GM18867 (cell line): Measurements from ENCODE around the gene IFITM2.
"Not testable (repeated sequence)": the region's sequence is repeated elsewhere in the genome, so short reads cannot be mapped to it uniquely, and the experiment has no call there.

Experiments
- ATAC-seq: cut with Tn5 transposase; IDR thresholded peaks from one replicate; pipeline ENCODE4 v1.9.1; 2021; ENCODE audit warnings: mild to moderate bottlenecking, moderate library complexity; ENCODE audit not compliant: unreplicated experiment

The IFITM2 gene

GRCh38 chr11:281486-282161, 26.0 kb upstream of the IFITM2 start:
- ATAC-seq = no peak

- no peak for ATAC-seq
These were observed 25.4 kb upstream of the IFITM2 start for GRCh38 chr11:282171-282570.

DNA sequence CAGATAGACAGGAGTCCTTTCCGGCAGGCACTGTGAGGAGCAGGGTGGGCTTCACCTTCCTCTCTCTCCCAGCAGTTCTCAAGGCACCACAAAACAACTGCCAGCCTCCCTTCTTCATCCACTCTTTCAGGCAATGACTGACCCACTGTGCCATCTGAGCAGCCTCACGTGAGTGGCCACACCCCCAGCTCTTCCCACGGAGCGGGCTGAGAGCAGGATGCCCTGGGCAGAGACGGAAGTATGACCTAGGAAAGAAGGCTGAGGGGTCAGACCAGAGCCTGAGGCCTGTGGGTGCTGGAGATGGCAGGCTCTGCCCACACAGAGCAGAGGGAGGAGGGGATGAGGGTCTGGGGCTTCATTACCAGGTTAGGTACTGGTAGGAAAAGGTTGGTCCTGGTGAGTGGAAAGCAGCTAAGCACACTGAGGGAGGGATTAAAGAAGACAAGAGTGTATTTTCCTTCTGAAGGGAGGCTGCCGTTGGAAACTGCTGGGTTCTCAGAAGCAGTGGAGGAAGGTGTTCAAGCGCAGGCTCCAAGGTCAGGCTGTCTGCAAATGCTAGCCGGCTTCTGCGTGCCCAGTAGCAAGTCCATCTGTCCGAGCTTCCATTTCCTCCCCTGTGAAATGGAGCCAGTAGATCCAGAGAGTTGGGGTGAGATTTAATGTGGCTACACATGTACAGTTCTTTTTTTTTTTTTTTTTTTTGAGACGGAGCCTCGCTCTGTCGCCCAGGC, 24.8 kb upstream of the IFITM2 start:
- no peak for ATAC-seq

GRCh38 chr11:283405-284104, 24.1 kb upstream of the IFITM2 start:
- no peak for ATAC-seq

DNA sequence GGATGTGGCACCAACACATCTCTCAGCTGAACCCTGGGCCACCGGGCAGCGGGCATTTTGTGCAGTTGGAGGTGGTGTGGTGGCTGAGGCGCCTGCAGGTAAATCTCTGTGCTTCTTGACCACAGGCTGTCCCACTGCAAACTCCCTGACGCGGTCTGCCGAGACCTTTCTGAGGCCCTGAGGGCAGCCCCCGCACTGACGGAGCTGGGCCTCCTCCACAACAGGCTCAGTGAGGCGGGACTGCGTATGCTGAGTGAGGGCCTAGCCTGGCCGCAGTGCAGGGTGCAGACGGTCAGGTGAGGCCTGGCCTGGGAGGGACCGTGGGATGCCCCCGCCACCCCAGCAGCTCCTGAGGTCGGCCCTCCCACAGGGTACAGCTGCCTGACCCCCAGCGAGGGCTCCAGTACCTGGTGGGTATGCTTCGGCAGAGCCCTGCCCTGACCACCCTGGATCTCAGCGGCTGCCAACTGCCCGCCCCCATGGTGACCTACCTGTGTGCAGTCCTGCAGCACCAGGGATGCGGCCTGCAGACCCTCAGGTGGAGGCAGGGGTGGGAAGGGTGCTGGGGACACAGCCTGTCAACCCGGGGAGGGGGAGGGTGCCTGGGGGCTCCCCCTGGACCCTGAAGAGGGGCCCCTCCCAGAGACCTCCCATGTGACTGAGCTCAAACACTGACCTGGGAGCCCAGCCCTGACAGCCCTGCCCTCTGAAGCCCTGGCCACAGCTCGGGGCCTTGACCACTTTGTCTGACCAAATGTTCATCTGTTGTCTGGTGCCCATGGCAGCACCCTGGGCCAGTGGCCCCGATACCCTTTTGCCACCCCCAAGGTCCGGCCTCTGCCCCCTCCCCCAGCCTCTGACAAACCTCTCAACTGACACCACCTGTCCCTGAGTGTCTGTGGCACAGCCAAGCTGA, 23.3 kb upstream of the IFITM2 start:
- no peak for ATAC-seq

GRCh38 chr11:285021-285893, 22.4 kb upstream of the IFITM2 start:
- ATAC-seq = no peak

- ATAC-seq = no peak
These were observed 21.8 kb upstream of the IFITM2 start for GRCh38 chr11:285894-286220.

DNA sequence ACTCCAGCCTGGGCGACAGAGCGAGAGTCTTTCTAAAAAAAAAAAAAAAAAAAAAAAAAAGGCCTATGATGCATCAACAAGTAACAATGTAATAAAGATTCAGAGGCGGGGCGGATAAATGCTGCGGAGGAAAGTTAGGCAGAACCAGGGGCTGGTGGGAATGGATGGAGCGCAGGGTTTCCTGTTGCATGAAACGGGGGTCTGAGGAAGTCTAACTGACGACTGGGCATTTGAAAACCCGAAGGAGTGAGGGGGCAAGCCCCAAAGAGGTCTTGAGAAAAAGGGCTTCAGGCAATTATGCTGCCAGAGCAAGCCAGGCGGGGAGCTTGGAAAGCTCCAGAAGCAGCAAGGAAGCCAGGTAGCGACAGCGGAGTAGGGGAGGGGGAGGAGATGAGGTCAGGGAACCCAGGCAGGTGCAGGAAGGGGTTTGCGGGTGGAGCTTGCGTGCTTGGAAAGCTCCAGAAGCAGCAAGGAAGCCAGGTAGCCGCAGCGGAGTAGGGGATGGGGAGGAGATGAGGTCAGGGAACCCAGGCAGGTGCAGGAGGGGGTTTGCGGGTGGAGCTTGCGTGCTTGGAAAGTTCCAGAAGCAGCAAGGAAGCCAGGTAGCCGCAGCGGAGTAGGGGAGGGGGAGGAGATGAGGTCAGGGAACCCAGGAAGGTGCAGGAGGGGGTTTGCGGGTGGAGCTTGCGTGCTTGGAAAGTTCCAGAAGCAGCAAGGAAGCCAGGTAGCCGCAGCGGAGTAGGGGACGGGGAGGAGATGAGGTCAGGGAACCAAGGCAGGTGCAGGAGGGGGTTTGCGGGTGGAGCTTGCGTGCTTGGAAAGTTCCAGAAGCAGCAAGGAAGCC, 20.4 kb upstream of the IFITM2 start:
- not testable (repeated sequence) for ATAC-seq

DNA sequence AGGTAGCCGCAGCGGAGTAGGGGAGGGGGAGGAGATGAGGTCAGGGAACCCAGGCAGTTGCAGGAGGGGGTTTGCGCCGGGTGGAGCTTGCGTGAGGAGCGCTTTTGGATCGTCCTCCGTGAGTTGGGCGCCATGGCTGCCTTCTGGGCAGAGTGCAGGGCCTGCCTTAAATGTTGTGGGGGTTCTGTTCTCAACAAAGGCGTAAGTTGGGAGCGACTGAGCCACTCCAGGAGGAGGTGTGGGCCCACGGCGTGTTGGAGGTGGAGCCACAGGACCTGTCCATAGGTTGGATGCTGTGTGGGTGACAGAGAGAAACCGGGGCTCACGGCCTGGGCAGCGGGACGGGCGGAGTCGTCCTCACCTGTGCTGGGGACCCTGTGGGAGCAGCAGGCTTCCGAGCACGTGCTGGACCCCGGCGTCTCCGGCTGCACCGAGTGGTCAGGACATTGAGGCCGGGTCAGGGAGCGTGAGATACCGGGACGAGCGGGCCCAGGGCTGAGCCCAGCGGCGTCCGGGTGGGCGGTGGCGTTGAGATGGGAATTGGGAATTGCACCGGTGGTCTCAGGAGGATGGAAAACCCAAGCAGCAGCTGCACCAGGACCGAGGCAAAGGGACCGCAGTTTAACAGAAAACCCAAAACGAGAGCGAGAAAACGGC, 19.7 kb upstream of the IFITM2 start:
- ATAC-seq = no peak

GRCh38 chr11:288478-289397, 18.9 kb upstream of the IFITM2 start, which contains the start of gene PGGHG:
TSS of gene PGGHG (plus strand) at chr11:289126. CDS start at chr11:289817, 691 bp downstream.
- ATAC-seq = peak; percentile 64

- no peak for ATAC-seq
These were observed 18.3 kb upstream of the IFITM2 start for GRCh38 chr11:289398-289711.

- ATAC-seq = no peak
These were observed 17.6 kb upstream of the IFITM2 start for GRCh38 chr11:289712-290620.

DNA sequence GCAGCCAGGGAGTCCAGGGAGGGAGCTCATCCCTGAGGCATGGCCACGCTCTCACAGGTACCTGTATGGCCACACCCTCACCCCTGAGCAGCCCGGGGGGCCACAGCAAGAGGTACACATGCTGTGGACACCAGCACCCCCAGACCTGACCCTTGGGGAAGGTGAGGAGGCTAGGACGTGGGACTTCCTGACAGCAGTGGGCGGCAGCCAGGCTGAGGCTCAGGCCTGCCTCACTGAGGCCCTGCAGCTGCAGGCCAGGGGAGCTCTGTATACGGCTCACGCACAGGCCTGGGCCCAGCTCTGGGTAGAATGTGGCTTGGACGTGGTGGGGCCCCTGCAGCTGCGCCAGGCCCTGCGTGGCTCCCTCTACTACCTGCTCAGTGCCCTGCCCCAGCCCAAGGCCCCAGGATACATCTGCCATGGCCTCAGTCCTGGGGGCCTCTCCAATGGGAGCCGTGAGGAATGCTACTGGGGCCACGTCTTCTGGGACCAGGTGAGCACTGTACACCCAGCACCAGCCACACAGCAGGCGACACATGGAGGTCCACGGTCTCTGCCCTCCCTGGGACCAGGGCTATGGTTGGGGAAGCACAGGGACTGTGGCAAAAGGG, 16.9 kb upstream of the IFITM2 start:
- no peak for ATAC-seq

GRCh38 chr11:291281-292210, 16.1 kb upstream of the IFITM2 start:
- ATAC-seq = no peak
